Right ventricle myocardium inferior (tissue), 1 donor: ENCODE measurements around the gene SEC14L5. TPM values are rescaled to one million over a fixed set of nuclear protein-coding genes. Genes with fewer than 3 reads are reported as not detected.

ENCODE experiments used
- ATAC-seq: fragments of 200-7000 bp; cut with Tn5 transposase; one replicate; pipeline ENCODE4 v1.9.1; 2020; ENCODE audit warnings: mild to moderate bottlenecking, moderate library complexity
- DNase-seq: peaks from one replicate; pipeline ENCODE4 v3.0.0; 2021; ENCODE audit errors: missing footprints
- intact Hi-C: fragments of 100-400 bp; cut with DNase I; formaldehyde crosslinking; loops from one replicate; pipeline ENCODE4 v1.11.0; 2022
- total RNA-seq: library from RNA; stranded (reverse); fragmentation: NEBNext Ultra II Directional; extraction: Animal tissue kit (Norgen Biotek cat#: 25700); gene quantifications from one replicate; pipeline ENCODE4 v1.2.1, GENCODE V29; 2021
- donor health status: DM: no; HTN: yes; CAD: no; lungs with severe emphysema.

Gene SEC14L5
- total RNA-seq, 1 donor from 2014 or later, result 23.5 TPM

DNA sequence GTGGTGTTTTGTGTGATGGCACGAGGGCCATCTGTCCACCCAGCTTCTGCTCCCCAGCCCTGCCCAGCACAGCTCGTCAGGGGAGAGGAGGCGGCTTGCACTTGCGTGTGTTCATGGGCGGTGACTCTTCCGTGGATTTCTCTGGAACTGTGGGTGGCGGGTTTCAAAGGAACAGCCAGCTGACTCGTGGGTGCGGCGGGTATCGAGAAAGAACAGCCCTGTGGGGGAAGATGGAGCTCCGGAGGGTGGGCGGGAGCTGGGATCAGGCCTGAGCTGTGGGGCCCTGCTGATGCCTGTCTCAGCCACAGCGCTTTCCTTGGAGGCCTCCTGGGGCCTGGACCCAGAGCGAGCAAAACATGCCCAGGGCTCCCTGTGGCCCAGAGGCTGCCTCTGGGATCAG is 62.4 kb downstream of the SEC14L5 start:
- ATAC-seq, result no peak
- no peak for DNase-seq
- intact Hi-C loops, result no loop called here

DNA sequence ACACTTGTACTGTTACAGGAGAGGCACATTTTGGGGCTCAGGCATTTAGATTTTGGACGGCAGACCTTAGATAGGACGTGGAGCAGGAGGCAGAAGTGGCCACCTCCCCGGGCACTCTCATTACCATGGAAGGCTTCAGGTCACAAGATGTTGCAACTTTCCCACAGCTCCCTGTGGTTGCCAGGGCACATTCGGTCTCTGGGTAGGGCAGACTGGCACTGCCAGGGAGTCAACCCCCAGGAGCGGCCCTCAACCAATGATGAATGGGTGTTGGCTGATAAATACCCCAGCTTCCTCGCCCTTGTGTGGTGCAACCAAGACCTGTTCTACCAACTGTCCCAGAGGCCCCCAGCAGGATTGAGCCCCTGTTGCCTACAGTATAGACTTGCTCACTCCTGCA is 64.4 kb downstream of the SEC14L5 start:
- ATAC-seq, result no peak
- intact Hi-C loops, result no loop called here
- DNase-seq, result no peak

DNA sequence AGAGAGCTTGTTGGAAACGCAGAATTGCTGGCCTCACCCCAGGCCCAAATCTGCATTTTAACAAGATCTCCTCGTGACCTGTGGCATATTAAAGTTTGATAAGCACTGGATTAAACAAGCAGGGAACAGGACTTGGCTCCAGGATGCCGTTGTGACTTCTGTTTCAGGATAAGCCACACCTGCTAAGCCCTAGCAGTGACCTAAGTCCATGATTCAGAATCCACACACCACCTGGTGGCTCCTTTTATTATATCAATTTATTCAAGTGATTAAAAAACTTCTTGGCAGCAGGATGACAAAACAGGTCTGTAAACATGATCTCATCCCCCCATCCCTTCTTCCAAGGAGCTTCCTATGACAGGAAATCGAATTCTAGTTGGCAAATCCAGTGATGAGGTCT is 66.5 kb downstream of the SEC14L5 start:
- intact Hi-C loops, result loop anchor here (2.0 kb wide), 1 partner anchor 66 kb away; the partner anchor contains the start of gene SEC14L5
- ATAC-seq, result no peak

DNA sequence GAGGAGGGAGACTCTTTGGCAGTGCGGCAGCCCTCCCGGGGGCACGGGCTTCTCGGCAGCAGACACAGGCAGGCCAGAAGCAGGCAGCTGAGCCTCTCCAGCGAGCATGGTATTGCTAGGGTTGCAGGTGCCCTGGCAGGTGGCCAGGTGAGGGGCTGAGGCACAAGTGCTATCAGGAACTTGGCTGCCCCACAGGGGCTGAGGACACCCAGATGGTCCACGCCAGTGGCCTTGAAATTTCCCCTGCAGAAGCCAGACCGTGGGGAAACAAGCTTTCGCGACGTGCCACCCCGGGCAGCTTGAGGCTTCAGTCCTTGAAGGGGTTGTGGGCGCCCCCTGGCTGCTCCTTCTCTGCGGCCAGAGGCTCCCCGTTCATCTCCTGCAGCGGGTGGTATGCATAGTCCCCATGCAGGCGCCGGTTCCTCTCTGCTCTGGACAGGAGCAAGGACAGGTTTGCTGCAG is 67.1 kb downstream of the SEC14L5 start:
- ATAC-seq (peak; percentile 50), DNase-seq (no peak)
- intact Hi-C loops, result loop anchor here (2.0 kb wide), 1 partner anchor 66 kb away; the partner anchor contains the start of gene SEC14L5

More for the DNA sequence above, 66.5 kb downstream of the SEC14L5 start:
- DNase-seq, result no peak

DNA sequence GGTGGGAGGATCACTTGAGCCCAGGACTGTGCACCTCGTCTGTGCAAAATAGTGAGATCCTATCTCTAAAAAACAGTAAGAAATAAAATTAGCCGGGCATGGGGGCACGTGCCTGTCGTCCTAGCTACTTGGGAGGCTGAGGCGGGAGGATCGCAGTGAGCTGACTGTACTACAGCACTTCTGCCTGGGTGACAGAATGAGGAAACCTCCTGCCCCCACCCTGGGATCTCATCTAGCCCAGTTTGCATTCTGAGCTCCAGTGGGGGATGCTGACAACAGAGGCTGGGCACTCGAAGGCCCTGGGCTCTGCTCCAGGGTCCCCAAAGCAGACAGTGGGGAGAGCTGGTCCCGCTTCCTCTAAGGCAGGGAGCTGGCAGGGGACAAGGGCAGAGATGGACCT is 68.5 kb downstream of the SEC14L5 start:
- DNase-seq, result no peak
- ATAC-seq, result no peak
- intact Hi-C loops, result no loop called here

DNA sequence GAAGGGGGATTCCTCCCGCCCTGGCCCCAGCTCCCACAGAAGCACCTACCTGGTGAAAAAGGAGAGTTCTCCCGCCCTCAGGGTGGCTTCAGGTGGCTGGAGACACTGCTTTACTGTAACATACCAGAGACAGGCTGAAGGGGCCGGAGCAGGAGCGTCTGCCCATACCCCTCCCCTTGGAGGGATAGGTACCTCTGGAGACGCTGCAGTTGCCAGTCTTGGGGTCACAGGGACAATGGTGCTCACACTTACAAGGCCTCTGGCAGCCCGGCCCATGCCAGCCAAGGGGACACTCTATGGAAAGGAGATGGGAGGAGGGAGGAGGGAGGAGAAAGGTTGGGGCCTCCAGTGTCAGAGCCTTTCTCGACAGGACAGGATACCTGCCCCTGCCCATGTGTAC is 69.0 kb downstream of the SEC14L5 start:
- DNase-seq (no peak), ATAC-seq (no peak)
- intact Hi-C loops, result no loop called here

DNA sequence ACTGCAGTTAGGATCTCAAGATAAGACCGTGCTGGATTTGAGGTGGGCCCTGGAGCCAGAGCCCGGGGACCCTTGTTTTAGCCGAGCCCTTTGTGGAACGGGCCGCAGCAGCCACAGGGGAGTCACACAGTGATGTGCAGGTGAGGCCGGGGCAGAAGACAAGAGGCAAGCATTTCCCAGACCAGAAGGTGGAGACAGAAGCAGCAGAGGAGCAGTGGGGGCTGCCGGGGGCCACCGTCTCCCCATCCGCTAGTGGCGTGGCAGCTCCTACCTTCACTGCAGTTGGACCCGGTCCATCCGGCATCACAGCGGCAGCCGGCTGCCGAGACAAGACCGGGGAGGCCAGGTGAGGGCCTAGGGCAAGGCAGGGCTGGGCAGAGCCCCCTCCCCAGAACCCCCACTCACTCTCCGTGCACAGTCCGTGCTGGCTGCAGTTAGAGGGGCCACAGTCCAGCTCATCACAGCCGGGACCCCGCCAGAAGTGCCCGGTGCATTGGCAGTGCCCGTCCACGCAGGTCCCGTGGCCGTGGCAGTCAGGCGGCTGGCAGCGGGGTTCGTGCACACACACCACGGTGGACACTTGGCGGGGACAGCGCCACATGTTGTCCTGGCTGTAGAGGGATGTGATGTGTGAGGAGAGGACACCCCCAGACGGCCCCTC is 69.6 kb downstream of the SEC14L5 start:
- intact Hi-C loops, result no loop called here
- DNase-seq, result no peak
- ATAC-seq, result no peak

DNA sequence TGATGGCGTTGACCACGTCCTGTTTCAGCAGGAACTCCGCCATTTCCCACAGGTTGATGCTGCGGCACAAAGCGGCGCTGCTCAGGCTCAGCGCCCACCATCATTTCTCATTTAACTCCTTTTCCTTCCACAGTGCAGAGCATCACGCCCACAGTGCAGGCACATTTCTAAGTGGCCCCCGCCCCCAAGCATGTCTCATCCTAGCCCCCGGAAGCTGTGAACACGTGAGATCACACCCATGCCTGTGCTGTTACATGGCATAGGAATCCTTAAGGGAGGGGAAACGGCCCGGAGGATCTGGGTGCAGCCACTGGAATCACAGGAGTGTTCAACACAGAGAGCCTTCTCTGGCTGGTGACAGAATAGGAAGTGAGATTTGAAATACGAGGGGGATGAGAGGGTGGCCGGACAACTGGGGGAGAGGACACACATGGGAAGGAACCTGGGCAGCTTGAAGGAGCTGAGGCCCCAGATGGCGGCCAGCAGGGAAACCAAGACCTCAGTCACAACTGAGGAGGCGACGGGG is 70.9 kb downstream of the SEC14L5 start:
- ATAC-seq, result no peak
- DNase-seq, result no peak
- intact Hi-C loops, result no loop called here

DNA sequence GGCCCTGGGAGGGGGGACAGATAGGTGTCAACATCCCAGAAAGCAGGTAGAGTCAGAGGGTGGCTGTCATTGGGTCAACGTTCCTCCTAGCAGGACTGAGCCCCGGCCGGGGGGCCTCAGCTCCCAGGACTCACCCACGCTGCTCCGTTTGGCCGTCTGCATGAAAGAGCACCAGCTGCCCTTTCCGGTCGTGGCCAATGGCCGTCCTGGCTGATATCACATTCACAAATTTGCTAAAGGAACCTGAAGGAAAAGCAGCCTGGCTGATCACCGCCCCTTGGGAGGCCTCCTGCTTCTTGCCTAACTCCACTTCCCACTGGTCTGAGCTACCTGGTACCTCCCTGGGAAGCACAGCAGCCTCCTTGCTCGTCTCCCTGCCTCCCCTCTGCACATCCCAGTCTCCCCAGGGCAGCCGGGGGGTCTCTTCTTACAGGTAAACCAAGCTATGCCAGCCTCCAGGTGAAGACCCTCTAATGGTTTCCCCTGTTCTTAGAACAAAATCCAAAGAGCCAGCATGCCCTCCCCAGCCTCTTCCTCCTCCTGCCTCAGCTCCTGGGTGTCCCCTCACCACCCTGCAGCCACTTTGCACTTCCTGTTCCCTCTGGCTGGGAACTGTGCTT is 72.2 kb downstream of the SEC14L5 start:
- no peak for ATAC-seq
- intact Hi-C loops, result no loop called here
- DNase-seq, result no peak

DNA sequence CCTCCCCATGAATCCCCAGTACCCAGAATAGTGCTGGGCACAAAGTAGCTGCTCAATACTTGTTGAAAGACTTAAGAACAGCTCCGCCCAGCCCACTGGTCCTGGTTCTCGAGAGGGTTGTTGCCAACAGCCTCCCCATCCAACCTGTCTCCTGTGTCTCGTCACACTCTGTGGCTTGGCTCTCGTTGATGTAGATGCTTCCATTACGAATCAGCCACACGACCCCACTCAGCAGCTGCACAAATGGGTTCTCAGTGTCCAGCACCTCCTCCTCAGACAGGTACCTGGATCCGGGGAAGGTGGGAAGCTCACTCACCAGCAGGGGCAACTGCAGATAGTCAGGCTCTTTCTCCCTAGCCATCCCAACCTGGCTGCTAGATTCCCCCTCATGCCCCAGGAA is 73.5 kb downstream of the SEC14L5 start:
- intact Hi-C loops, result no loop called here
- ATAC-seq (no peak), DNase-seq (no peak)

DNA sequence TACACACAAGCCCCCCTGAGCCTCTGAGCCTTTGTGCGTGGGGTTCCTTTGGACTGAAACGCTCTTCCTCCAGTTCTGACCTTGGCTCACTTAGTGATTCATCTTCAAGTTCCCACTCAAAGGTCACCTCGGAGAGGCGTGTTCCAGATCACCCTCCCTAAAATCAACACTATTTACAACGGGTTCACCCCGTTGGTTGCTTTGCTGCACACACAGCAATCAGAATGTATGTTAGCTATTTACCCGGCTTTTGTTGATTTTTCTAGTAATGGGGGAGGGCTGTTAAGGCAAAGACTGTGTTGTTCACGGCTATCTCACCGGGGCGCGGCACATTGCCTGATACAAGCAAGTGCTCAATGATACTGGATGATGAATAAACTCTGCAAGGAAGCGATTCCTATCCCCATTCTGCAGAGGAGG is 74.6 kb downstream of the SEC14L5 start:
- DNase-seq, result no peak
- intact Hi-C loops, result no loop called here
- ATAC-seq, result no peak

DNA sequence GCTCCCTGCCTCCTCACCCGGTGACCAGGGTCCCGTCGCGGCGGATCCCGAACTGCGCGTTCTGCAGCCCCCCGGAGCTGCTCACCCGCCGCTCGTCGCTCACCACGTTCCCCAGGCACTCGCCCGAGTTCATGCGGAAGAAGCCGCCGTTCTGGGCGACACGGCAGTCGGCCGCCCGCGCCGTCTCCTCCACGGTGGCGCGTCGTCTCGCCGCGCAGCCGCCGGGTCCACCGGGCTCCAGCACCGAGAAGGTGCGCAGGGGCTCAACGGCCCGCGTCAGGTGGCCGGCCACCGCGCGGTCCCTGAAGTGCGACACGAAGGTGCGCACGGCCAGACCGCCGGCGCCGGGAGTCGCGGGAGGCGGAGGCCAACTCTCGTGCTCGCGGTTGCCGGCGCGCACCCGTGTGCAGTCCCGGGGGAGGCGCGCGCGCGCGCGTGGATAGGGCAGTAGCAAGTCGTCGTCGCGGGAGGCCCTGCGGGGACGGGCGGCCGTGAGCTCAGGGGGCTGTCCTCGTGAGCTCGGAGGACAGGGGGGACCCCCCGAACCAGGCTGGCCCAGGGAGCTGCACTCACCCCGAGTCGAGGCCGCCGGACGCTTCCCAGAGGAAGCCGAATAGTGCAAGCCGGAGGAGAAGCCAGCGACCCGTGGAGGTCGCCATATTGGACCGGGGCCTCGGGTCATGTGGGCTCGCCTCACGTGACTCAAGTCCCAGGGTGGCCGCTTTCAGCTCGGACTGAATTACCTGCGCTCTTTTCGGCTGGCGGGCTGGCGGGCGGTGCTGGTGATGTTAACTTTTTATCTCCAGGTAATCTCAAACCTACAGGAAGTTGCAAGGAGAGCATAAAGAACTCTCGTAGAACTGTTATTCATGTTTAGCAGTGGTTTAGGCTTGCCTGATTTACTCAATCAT is 75.4 kb downstream of the SEC14L5 start, which contains the start of gene NAGPA:
Gene NAGPA (minus strand): TSS at position 680 of the 911 bp plus-strand sequence. CDS start 21 bp downstream, at position 659.
- ATAC-seq, result peak; percentile 87
- DNase-seq, result peak; percentile 95
- intact Hi-C loops, result no loop called here

DNA sequence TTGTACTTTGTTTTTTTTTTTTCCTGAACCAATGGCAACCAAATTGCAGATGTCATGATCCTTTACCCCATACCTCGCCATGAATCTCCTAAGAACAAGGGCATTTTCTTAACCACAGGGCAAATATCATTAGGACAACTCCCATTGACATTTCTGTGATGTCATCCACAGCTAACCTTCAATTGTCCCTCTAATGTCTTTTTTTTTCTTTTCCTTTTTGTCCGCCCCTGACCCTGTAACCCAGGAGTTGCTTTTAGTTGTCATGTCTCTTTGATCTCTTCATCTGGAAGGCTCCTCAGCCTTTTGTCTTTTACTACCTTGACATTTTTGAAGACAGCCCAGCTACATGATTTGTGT is 76.0 kb downstream of the SEC14L5 start:
- DNase-seq (no peak), ATAC-seq (no peak)
- intact Hi-C loops, result no loop called here

DNA sequence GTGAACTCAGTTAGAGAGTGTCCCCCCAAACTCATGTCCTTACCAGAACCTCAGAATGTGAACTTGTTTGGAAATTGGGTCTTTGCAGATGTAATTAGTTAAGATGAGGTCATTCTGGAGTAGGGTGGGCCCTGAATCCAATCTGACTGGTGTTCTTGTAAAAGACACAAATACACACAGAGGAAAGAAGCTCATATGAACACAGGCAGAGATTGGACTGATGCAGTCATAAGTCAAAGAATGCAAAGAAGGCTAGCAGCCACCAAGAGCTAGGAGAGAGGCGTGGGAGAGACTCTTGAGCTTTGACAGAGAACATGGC is 77.7 kb downstream of the SEC14L5 start:
- intact Hi-C loops, result no loop called here
- ATAC-seq, result no peak
- no peak for DNase-seq

DNA sequence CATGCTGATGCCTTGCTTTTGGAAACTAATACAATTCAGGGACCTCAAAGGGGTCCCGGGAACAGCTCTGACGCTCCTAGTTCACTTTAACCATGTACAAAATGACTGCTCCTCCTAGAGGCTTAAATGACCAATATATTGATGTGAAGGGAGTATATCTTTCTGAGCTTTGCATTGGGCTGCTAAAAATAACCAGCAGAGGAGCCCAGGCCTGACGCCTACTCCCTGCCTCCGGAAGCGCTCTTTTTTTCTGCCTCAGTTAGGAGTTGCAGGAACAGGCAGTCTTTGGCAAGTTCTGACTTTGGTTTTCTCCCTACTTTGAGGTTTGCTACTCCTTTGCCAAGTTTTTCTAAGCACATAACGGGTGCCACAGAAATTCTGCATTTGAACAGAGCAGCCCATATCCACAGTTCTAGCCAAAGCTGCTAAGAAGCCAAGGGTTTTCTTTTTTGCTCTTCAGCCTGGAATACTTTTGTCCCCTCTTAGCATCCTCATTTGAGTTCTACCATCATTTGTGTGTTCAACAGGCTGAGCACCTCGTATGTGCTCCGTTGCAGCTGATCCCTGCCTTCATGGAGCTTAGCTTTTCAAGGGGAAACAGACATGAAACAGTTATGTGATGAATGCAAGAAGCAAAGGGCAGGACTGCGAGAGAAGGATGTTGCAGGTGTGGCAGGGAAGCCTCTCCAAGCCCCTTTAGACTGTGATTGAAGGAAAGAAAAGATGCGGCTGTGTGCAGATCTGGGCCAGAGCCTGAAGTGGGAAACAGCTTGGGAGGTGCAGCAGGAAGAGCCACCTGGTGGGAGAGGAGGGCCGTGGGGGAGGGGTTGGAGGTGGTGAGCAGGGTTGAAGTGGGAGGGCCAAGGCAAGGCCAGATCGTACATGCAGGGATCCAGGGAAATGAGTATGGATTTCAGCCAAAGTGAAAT is 78.4 kb downstream of the SEC14L5 start:
- DNase-seq, result peak; percentile 8
- no peak for ATAC-seq
- intact Hi-C loops, result no loop called here

DNA sequence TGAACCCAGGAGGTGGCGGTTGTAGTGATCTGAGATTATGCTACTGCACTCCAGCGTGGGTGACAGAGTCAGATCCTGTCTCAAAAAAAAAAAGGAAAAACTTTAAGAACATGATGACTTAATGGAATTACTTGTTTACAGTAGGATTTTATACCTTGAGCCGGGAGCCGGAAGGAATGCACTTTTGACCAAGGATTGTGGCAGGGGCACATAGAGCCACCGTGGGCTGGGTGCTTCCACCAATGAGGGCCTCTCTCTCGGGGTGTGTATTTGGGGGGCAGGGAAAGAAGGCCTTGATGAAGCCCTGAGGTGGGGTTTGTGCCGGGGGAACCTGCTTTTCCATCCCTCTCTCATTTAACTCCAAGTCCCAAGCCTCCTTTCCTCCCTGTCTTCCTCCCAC is 82.3 kb downstream of the SEC14L5 start:
- ATAC-seq, result no peak
- intact Hi-C loops, result no loop called here
- DNase-seq, result peak; percentile 11

DNA sequence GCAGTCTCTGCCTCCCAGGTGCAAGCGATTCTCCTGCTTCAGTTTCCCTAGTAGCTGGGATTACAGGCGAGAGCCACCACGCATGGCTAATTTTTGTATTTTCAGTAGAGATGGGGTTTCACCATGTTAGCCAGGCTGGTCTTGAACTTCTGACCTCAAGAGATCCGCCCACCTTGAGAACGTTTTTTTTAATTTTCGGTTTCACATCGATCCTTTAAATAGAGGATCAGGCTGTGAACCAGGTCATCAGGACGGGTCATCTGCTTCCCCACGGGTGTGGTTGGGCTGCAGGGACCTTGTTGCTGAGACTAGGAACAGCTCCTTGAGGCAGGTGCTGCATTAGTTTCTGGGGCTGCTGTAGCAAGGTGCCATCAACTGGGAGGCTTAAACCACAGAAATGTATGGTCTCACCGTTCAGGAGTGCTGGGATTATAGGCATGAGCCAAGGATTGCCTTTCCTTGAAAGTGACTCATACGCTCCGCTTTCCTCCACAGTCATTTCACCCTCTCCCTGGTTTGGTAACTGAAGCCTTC is 83.5 kb downstream of the SEC14L5 start:
- DNase-seq, result peak; percentile 33
- intact Hi-C loops, result no loop called here
- no peak for ATAC-seq

DNA sequence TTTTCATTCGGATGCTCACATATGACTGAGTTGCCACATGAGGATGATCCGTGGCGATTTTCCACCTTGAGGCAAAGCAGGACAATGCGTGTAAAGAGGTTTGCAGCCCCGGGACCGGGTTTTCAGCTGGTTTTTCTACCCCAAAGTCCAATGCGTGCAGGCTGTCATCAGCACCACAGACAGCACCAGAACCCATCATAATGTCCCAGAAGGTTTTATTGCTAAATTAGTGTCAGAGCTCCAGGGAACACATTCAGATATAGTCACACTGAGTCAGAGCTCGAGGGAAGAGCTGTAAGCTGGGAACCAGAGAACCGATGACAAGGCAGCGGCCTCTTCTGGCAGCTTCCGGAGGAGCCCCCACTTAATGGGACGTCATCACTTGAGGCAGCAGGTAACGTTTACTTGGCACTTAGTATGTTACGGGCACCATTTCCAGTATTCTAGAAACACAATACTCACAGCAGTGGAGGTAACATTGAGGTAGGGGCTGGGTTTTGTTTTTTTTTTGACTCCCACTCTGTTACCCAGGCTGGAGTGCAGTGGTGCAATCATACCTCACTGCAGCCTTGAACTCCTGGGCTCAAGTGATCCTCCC is 84.5 kb downstream of the SEC14L5 start:
- intact Hi-C loops, result no loop called here
- DNase-seq (no peak), ATAC-seq (no peak)
